Left renal cortex interstitium (tissue), 4 donors: ENCODE data around the gene TTC34. TPM values are rescaled to one million over a fixed set of nuclear protein-coding genes. Genes with fewer than 3 reads are reported as not detected.

ENCODE experiments used
- DNase-seq, 4 donors: peaks; one replicate each; pipeline ENCODE4 v3.0.0-alpha.2; 2013; ENCODE audit warnings: low read depth in 4 of 4, low spot score in 2 of 4, missing footprints in 1 of 4
- polyA plus RNA-seq, 4 donors: library from polyadenylated mRNA; unstranded; fragments of 120-200 nt; gene quantifications; one replicate each; pipeline ENCODE4 v1.2.1, GENCODE V29; 2013; ENCODE audit not compliant: insufficient read length in 4 of 4

The TTC34 gene
- polyA plus RNA-seq, 4 donors, result 0.49 to 1.5 (median 1.0) TPM

GRCh38 chr1:2814511-2815075 lies 13.1 kb upstream of the TTC34 start:
- DNase-seq, result no peak

GRCh38 chr1:2812939-2813653 lies 11.6 kb upstream of the TTC34 start:
- no peak for DNase-seq

DNA sequence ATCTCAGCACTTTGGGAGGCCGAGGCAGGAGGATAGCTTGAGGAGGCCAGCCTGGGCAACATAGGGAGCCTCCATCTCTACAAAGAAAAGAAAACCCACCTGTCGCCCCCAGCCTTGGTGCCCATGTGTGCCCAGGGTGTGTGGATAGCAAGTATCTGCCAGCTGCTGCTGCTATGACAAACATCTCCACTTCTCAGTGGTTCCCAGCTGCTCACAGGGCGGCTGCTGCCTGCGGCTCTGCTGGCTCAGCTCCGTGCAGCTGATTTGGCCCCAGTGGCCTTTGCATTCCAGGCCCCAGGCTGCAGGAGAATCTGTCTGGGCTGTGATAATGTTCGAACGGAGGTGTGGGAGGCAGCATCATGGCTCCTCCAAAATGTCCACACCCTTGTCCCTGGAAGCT lies 10.6 kb upstream of the TTC34 start:
- DNase-seq, result no peak

GRCh38 chr1:2811533-2811918 lies 10.0 kb upstream of the TTC34 start:
- no peak for DNase-seq

GRCh38 chr1:2810899-2811532 lies 9.5 kb upstream of the TTC34 start:
- no peak for DNase-seq

GRCh38 chr1:2810281-2810680 lies 8.8 kb upstream of the TTC34 start:
- DNase-seq, result no peak

DNA sequence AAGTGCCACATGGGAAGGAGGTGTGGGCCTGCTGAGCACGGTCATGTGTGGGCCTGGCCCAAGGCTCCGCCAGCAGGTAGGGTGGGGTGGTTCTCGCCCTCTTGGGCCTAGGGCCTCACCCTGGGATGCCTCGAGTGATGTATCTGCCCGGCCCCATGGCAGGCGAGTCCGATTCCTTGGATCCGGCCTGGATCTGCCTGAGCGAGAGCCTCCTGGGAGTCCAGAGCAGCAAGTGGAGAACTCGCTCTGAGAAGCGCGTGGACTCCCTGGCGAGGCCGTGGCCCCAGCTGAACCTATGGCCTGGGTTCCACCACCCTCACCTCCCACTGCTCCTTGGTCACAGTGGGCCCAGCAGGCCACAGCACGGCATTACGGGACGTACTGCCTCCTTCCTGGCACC lies 8.2 kb upstream of the TTC34 start:
- no peak for DNase-seq

GRCh38 chr1:2808831-2809605 lies 7.5 kb upstream of the TTC34 start:
- DNase-seq, result no peak

DNA sequence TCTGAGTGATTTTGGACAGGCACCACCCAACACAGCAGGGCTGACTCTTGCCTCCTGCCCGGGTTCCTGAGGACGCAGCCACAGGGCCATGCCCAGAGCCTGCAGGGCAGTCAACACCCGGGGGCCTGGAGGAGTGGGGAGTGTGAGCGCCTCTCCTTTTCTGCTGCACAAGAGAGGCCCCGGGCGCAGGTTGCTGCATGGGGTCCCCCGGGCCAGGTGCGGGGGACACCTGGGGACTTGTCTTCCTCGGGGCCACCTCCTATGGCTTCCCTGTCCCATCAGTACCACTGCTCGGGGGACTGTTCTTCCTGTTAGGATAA lies 6.9 kb upstream of the TTC34 start:
- no peak for DNase-seq

DNA sequence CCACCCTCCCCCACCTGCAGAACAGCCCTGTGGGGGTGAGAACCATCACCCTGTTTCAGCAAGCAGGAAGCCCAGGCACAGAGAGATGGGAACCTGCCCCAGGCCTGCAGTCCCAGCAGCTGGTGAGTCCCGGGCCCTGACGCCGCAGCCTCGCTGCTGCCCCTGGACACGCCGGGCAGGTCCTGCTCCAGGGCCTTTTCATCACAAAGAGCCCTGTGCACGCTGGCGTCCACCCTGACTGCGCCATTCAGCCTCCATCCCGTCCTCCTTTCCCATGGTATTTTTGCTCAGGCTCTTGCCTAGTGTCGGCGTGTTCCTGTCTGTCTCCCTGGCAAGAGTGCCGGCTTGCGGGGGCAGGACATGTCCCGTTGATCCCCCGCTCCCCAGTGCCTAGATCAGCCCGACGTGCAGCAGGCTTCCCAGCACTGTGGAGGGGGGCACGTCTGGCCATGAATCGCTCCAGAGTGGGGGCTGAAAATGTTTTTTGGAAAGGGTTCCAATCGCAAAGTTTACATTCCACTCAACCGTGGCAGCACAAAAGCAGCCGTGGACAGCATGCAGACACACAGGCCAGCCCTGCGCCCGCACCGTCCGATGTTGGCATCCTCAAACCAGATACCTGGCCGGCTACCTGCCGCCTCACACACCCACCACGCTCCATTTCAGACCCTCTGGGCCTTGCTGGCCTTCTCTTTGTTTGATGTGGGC lies 6.3 kb upstream of the TTC34 start:
- DNase-seq, result no peak

DNA sequence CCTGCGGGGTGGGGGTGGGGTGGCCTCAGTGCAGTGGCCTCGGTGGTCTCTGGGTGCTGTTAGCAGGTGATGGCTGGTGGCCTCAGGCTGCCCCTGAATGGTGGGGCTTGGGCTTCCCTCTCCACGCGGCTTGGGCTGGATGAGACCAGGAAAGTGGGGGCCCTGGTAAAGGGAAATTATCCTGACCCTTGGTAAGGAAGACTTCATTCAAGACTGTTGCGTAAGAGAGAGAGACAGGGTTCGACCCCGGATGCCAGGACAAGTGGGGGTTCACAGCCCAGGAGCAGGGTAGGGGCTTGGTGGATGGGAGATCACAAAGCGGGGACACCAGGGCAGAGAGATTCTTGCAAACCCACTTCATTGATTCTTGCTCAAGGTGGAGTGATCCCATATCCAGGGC lies 5.5 kb upstream of the TTC34 start:
- DNase-seq, result no peak

- no peak for DNase-seq
Observed at GRCh38 chr1:2806591-2806990, 5.1 kb upstream of the TTC34 start.

- DNase-seq, result no peak
Observed at GRCh38 chr1:2805801-2806430, 4.4 kb upstream of the TTC34 start.

GRCh38 chr1:2804628-2805351 lies 3.3 kb upstream of the TTC34 start:
- no peak for DNase-seq

- no peak for DNase-seq
Observed at GRCh38 chr1:2803931-2804627, 2.6 kb upstream of the TTC34 start.

DNA sequence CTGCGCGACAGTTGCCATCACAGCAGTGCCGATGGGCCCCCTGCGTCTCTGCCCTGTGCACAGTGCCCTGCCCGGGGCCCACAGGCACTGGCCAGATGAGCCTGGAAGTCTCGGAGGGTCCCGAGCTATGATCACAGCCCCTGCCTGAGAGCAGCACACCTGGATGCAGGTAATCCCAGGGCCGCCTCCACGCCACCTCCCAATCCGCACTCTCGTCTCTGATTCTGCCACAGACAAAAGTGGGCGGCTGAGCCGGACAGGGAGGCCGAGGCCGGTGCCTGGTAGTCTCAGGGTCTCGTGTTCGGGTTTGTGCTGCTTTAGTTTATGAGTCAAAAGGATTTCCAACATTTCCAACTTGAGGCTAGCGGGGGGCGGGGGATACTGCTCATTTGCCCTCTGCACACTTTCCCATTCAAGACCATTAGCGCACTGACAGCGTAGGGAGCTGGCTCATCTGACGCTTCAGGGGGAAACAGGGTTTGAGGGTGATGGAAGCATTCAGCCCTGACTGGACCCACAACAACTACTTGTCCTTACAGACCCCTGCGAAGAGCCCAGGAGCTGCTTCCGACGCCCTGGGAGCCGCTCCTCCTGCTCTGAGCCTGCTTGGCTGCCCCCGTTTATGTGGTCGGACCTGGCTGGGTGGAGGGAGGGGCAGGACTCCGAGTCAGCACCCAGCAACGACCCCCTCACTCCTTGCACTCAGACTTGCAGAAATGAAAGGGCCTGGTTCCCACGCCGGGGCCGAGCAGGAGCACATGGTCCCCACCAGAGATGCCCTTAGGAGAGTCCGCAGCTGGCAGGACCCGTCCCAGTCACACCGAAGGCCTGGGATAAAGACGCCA lies 1.8 kb upstream of the TTC34 start:
- DNase-seq, result no peak

DNA sequence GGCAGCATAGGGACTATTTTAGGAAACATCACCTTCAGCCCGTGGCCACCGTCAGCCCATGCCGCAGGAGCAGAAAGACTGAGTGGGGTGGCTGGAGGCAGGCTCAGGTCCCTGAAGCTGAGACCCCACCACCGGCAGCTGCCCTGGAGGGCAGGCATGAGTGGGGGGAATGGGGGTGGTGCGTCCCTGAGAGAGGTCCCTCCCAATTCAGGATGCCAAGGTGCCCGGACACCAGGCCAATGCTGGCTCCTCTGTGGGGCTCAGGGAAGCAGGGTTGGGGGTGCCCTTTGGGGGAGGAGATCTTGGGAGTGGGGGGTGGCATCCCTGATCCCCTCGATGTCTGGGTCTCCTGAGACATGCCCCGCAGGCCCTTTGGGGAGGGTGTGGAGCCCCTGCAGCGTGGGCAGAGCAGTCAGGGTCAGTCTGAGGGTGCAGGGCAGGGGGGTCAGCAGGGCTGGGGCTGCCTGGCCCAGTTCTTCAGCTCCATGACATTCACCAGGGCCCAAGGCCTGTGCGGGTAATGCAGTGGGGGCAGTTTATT lies 998 bp upstream of the TTC34 start:
- no peak for DNase-seq

DNA sequence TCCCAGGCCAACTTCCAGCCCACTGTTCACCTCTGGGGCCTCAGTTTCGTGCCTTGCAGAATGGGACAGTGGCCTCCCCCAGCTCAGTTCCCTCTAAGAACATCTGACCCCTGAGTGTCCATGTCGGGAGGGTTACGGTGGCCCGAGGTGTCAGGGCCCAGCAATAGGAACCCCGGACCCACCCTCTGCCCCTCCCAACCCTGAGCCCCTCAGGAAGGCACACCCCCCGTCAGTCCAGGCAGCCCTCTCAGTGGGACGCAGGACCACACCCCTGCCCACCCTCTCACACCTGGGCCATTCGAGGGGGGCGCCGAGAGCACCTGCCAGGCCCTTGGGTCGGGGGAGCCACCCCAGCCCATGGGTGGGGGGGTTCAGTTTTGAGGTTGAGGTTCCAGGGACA lies 447 bp downstream of the TTC34 start:
- no peak for DNase-seq
